Stimulated activated CD4-positive, alpha-beta T cell treated with anti-CD3 and anti-CD28 coated beads, Interleukin-2, amount 100 ng/mL, for 48 hours (primary cell): ENCODE measurements around the gene PSMB1.

ENCODE experiments used
- DNase-seq, 2 donors: peaks; one replicate each; pipeline ENCODE4 v3.0.0-alpha.2; 2020

Gene PSMB1

DNA sequence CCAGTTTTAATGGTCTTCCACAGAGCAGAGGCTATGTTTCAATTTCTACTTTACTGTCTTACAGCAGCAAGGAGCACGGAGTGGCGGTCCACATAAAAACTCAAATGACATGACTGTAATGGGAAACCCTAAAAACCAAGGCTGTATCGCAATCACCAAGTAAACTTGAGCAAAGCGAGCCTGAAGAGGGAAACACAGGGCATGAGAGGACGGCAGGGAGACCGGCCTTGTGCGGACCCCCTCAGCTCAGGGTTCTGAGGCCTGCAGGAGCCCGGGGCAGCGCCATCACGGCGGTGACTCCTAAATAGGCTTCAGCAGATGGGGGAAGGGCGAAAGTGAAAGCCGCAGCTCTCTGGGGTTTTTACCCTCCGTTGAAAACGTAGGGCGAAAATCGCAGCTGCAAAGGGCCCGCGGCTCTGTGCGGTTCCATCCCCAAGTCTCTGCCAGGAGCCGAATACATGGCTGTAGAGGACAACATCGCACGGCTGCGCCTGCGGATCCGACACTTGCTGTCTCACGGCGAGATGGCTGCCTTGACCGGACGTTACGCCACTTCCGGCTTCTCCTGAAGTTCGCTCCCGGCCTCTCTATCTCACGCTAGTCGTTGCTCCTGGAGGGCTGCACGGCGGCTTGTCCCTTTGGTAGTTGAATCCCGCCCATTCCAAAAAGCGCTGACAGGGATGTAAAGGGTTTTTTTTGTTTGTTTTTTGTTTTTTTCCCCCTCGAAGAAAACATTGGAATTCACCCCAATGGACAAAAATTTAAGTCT, at the start of gene PSMB1:
PSMB1 (minus strand) TSS at position 543 of the 769 bp plus-strand sequence; CDS start at position 478, 65 bp downstream.
- peak; percentile 68 to 77 for DNase-seq

DNA sequence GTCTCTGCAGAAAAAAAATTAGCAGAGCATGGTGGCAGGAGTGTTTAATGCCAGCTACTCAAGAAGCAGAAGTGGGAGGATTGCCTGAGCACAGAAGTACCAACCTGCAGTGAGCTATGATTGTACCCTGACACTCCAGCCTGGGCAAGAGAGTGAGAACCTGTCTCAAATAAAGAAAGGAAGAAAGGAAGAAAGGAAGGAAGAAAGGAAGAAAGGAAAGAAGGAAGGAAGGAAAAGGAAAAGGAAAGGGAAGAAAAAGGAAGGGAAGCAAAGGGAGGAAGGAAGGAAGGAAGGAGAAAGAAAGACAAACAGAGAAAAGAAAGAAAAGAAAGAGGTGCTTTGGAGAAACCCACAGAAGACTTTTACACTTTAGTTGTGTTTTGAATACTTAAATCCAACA, 44.2 kb upstream of the PSMB1 start:
- no peak for DNase-seq

GRCh38 chr6:170596426-170596825, 43.3 kb upstream of the PSMB1 start:
- no peak for DNase-seq

- no peak for DNase-seq
Measured at GRCh38 chr6:170590725-170591124, 37.6 kb upstream of the PSMB1 start.

- no peak for DNase-seq
Measured at GRCh38 chr6:170584954-170585498, 31.9 kb upstream of the PSMB1 start.

DNA sequence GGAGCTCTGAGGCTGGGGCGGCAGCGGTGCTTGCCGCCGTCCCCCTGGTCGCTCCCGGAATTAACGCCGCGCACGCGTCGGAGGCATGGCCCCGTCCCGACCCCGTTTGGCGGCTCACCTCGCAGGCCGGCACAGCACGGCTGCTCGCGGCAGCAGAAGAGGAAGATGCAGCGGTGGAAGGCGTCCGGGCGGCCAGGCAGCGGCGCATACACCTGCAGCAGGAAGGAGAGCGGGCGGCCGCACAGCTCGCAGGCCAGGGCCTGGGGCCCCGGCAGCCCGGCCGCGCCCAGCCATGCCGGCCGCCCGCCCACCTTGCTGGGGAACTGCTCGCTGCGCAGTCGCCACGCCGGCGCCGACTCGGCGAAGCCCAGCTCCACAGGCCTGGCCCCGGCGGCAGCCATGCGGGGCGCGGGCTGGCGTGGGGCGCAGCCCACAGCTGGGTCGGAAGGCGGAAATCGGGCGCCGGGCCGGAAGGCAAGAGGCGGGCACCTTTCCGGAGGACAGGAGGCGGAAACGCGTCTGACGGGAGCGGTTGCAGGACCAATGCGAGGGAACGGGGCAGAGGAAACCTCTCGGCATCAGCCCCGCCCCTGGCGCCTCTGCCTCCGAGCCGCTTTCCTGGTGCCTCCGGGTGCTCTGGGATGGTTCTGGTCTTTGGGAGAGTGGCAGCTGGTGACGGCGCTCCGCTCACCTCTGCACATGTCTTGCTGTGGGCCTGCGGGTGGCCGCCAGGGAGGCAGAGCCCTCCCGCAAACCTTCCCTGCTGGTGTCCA, 31.3 kb upstream of the PSMB1 start, which contains the start of gene PDCD2:
PDCD2 (minus strand) TSS at position 457 of the 773 bp plus-strand sequence; CDS start at position 401, 56 bp downstream.
- peak; percentile 84 to 86 for DNase-seq

- DNase-seq, result no peak
Measured at GRCh38 chr6:170583756-170584180, 30.7 kb upstream of the PSMB1 start.

GRCh38 chr6:170578909-170579308, 25.8 kb upstream of the PSMB1 start:
- no peak for DNase-seq

DNA sequence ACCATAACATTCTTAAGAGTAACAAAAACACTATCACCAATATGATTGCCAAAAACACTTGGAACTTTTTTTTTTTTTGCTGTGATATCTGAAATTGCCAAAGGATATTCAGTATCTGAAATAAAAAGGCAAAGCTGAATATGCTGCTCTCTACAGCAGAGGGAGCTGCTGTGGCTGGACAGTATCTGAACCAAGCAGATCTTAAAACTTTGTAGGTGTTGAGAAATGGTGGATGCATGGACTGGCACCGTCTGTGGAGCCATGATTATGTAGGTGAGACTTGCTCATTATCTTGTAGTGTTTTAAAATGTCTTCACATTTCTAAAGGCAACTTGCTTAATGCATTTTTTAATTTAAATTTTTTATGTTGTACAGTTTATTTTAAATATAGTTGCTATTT, 22.1 kb upstream of the PSMB1 start:
- no peak for DNase-seq

DNA sequence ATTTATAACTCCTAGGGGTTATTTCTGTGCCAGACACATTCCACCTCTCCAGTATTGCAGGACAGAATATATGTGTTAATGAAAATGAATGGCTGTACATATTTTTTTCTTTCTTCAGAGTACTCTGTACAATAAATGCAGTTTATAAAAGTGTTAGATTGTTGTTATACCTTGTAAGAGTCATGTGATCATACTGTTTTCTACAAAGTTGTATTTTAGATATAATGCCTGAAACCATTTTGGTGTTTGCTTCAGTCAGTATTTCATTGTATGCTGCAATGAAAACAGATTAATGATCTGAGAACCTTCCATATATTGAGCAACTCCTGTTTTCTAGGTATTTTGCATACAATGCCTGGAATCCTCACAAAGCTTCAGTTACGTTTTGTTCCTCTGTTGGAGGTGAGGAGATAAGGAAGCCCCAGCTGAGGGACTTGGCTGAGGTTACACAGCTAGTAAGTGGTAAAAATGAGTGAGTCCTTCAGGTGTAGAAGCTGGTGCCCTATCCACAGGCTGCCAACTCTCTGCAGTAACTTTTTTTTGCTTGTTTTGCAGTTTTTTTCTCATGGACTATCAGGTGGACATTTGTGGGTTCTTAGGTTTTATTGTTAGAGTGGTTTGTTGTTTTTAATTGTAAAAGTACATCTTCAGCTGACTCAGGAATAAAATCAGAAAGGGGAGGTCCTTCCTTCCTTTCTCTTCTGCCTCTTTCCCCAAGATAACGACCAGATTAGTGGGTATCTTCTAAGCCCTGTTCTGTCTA, 19.8 kb upstream of the PSMB1 start:
- DNase-seq, result no peak

DNA sequence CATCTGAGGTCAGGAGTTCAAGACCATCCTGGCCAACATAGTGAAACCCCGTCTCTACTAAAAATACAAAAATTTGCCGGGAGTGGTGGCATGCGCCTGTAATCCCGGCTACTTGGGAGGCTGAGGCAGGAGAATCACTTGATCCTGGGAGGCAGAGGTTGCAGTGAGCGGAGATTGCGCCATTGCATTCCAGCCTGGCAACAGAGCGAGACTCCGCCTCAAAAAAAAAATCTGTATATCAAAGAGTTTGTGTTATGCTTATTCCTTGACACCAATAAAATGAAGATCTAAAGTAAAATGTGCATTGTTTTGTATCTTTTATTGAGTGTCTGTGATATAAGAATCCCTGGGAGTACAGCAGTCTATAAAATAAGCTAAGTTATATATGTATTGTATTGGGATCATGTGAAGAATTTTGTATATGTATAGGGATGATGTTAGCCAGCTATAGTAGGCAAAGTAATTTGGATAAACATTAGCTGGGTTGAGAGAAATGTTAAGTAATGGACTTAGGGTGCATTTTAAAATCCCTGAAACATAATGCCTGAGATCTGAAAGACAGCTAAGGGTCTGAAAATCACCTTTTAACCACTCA, 11.9 kb upstream of the PSMB1 start:
- no peak for DNase-seq

DNA sequence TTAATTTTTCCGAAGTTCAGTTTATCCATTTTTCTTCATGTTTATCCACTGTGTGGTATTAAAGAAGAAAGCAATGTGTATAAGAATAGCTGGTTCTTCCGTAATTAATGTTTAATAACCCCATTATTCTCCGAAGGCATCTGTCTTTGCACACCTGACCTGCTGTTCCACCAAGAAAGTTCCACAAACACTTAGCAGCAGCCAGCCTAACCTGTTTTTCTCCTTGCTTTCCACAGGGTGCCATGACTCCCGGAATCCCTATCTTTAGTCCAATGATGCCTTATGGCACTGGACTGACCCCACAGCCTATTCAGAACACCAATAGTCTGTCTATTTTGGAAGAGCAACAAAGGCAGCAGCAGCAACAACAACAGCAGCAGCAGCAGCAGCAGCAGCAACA, 8.4 kb upstream of the PSMB1 start:
- DNase-seq, result no peak

DNA sequence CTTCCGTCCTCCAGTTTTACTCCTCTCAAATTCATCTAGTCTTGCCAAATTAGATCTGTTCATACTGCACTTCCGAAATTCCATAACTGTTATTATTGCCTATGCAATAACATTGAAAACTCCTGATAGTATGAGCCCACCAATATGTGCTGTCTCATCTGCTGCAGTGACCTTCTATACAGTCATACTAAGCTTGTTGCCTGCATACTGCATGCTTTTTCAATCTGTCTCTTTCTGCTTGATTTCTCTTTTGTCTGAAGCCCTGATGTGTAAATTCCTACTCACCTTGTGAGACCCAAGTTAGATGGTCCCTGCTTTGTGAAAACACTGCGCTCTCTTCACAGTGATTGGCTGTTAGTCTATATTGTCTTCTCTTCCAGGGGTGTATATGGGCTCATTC, 2.2 kb upstream of the PSMB1 start:
- DNase-seq, result no peak

DNA sequence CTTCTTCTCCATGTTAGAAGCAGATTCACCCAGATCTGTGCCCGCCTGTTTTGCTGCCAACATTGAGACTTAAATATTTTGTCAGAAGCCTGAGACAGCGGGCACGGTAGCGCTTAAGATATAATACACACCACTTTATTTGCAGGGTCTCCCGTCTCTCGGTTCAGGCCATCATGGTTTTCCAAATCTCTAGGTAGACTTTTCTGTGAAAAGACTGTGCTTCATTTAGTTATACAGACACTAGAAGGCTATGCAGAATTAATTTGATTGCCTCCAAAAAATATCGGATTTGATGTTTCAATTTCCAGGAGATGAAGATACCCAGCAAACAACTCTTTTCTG, 1.7 kb upstream of the PSMB1 start:
- DNase-seq, result no peak

DNA sequence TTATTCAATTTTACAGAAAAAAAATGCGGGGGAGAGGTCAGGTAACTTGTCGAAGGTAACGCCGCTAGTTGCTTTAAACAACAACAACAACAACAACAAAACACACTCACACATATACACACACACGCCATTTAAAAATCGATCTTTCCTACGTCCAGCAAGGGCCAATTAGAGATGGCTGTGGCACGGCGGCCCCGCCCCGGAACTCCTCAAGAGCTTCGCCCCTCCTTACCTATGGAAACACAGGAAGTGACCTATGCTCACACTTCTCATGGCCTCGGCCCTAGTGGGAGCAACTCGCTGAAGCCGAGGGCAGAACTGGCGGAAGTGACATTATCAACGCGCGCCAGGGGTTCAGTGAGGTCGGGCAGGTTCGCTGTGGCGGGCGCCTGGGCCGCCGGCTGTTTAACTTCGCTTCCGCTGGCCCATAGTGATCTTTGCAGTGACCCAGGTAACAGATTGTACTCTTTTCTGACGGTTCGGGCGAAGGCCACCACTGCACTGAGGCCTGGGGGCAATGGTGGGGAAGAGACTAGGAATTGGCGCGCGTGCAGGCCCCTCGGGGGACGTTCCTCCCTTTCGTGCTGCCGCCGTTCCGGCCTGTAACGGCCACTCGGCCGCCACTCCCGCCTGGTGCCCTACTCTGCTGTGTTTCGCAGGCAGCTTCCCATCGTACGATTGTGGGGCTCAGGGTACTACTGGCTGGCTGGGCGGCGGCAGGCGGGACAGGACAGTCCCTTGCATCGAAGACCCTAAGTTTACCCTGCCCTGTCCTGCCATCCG, 1.1 kb upstream of the PSMB1 start, which contains the start of gene TBP:
TBP (plus strand) TSS at position 357 of the 783 bp plus-strand sequence. CDS start 2,661 bp downstream, outside the sequence.
- DNase-seq, result peak; percentile 91 to 94

- no peak for DNase-seq
Measured at GRCh38 chr6:170553534-170554012, 466 bp upstream of the PSMB1 start.

- no peak for DNase-seq
Measured at GRCh38 chr6:170545405-170545804, 7.7 kb downstream of the PSMB1 start.

- DNase-seq, result no peak
Measured at GRCh38 chr6:170542031-170542719, 10.9 kb downstream of the PSMB1 start.

DNA sequence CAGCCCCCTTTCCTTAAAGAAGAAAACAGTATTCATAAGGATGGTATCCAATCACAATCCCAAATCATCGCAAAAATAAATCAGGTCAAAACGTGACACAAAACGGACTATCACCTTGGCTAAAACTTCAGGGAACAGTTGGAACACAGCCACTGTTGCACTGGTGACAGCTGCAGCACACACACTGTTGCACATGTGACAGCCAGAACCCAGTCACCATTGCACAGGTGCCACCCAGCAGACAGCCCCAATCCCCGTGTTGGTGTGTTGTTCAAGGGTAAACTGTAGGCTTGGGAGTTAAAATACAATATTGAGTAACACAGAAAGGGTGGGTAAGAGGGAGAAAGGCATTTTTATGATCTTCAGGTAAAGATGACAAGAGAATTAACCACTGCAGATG, 15.8 kb downstream of the PSMB1 start:
- DNase-seq, result no peak

- DNase-seq, result no peak
Measured at GRCh38 chr6:170536671-170537070, 16.4 kb downstream of the PSMB1 start.

DNA sequence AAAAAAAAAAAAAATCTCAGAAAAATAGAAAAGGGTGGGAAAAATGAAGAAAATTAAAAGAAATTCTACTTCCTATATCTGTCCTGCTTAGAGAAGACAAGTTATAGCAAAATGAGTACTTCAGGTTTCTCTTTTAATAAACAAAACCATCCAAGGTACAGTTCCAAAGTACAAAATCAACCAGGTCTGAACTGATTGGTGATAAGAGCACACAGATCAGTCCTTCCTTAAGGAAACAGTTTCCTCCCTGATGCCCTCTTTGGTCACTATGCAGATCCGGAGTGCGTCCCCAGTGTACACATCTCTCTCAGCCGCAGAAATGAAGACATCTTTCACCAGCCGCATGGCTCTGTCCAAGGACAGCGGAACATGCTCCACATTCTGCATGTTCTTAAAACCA, 18.1 kb downstream of the PSMB1 start:
- no peak for DNase-seq
